ENCODE results near the gene THSD7B.
"Not testable (repeated sequence)": the region's sequence is repeated elsewhere in the genome, so short reads cannot be mapped to it uniquely, and the experiment has no call there.

THSD7B gene

GRCh38 chr2:137696916-137697315 lies 931.6 kb downstream of the THSD7B start:
- DNase-seq (ENCODE audit: low read depth in 2 of 2): no peak

- DNase-seq (ENCODE audit: low read depth in 2 of 2): not testable (repeated sequence)
These were observed 934.9 kb downstream of the THSD7B start for GRCh38 chr2:137700250-137700649.

- DNase-seq (ENCODE audit: low read depth in 2 of 2): no peak
These were observed 935.3 kb downstream of the THSD7B start for GRCh38 chr2:137700681-137701080.

- DNase-seq (ENCODE audit: low read depth in 2 of 2): no peak
These were observed 940.0 kb downstream of the THSD7B start for GRCh38 chr2:137705296-137705695.

- DNase-seq (ENCODE audit: low read depth in 2 of 2): no peak
These were observed 941.7 kb downstream of the THSD7B start for GRCh38 chr2:137706786-137707613.

GRCh38 chr2:137708311-137708710 lies 943.0 kb downstream of the THSD7B start:
- DNase-seq (ENCODE audit: low read depth in 2 of 2): no peak

GRCh38 chr2:137715731-137716191 lies 950.4 kb downstream of the THSD7B start:
- no peak for DNase-seq (ENCODE audit: low read depth in 2 of 2)

GRCh38 chr2:137718786-137719185 lies 953.4 kb downstream of the THSD7B start:
- no peak for DNase-seq (ENCODE audit: low read depth in 2 of 2)

GRCh38 chr2:137721733-137722132 lies 956.4 kb downstream of the THSD7B start:
- DNase-seq (ENCODE audit: low read depth in 2 of 2): no peak

GRCh38 chr2:137724912-137725311 lies 959.6 kb downstream of the THSD7B start:
- no peak for DNase-seq (ENCODE audit: low read depth in 2 of 2)

All from stimulated activated CD8-positive, alpha-beta memory T cell treated with anti-CD3 and anti-CD28 coated beads, Interleukin-15, amount 100 ng/mL, for 48 hours (primary cell).